ENCODE data around the gene USH1C. TPM values are rescaled to one million over a fixed set of nuclear protein-coding genes. Genes with fewer than 3 reads are reported as not detected.

Gene USH1C
- total and polyA plus RNA-seq, 2 of the 4 experiments (the other 2 are of a cell fraction), result not detected

- Histone ChIP-seq H3K23ac (ENCODE audit: low read depth, low read length) (no peak overlapping the region), H3K4me2 (ENCODE audit: low read depth, low read length) (no peak overlapping the region), H3K36me3 (ENCODE audit: control insufficient read depth, insufficient read depth, low read length) (no peaks in the 10 kb centered on the region), H4K91ac (ENCODE audit: insufficient read depth, low read depth, low read length) (no peak overlapping the region), H2BK20ac (ENCODE audit: low read depth, low read length) (no peak overlapping the region), H3K27ac (ENCODE audit: insufficient read depth, low read length) (no peak overlapping the region), H4K20me1 (ENCODE audit: insufficient read depth, low read length) (no peaks in the 10 kb centered on the region), H3K9ac (ENCODE audit: low read depth, low read length) (no peak overlapping the region), H3K4me3 (ENCODE audit: insufficient read depth, low read depth, low read length) (no peak overlapping the region), H2AK9ac (replicated peaks; ENCODE audit: low read depth, low read length, poor library complexity) (no peak overlapping the region), H3K4me1 (ENCODE audit: control insufficient read depth, insufficient read depth, low read length) (no peaks in the 10 kb centered on the region), H3K27me3 (ENCODE audit: control insufficient read depth, insufficient read depth, low read length) (peaks cover 17% of the 10 kb centered on the region), H3K9me3 (ENCODE audit: control insufficient read depth, insufficient read depth, low read length) (no peaks in the 10 kb centered on the region), H2BK15ac (ENCODE audit: low read depth, low read length) (no peak overlapping the region), H4K8ac (ENCODE audit: low read depth in 2 of 2, low read length in 2 of 2) (no peak overlapping the region), H2BK120ac (ENCODE audit: low read depth, low read length) (no peak overlapping the region), H3K79me1 (ENCODE audit: low read depth in 1 of 2, low read length in 2 of 2) (no peaks in the 10 kb centered on the region), H3K14ac (replicated peaks; ENCODE audit: low read depth, low read length) (no peak overlapping the region), H3K18ac (ENCODE audit: low read depth, low read length) (no peak overlapping the region), H3K56ac (ENCODE audit: extremely low read depth, insufficient read depth, low read length) (no peak overlapping the region), H4K5ac (ENCODE audit: low read depth, low read length) (no peak overlapping the region), H3K4ac (ENCODE audit: low read depth, low read length) (no peak overlapping the region), H2AFZ (replicated peaks; ENCODE audit: low read length, poor library complexity) (no peak overlapping the region), H3K9me1 (ENCODE audit: insufficient read depth, low read length) (no peaks in the 10 kb centered on the region), H2AK5ac (ENCODE audit: low read depth, low read length) (no peak overlapping the region), H2BK5ac (ENCODE audit: low read depth, low read length, poor library complexity, severe bottlenecking) (no peak overlapping the region)
- ChIA-PET CTCF (no interaction called here), POLR2A (ENCODE audit: unreplicated experiment) (no interaction called here)
- BruUV-seq (replicated peaks), result no TSS peak
- WGBS, 2 experiments (ENCODE audit: extremely low coverage in 2 of 2, insufficient read length in 1 of 2), result 60% methylated on average over 1 of the region's 1 CpG; no CpG with 5 or more reads in 1 of the 2 experiments
- dilution Hi-C loops (cut with HindIII; ENCODE audit: low sequenced_read_pairs, unreplicated experiment), result no loop called here
- intact Hi-C loops (cut with micrococcal nuclease), result no loop called here
- ATAC-seq (ENCODE audit: low read depth), result no peak
- in situ Hi-C loops (cut with MboI; ENCODE audit: low sequenced_read_pairs), result no loop called here
- TF ChIP-seq FOS (IDR thresholded peaks at IDR 0.05; ENCODE audit: low read depth, low read length) (no peak), USF2 (IDR thresholded peaks at IDR 0.05; ENCODE audit: low read depth, low read length) (no peak), RFX5 (IDR thresholded peaks at IDR 0.05; ENCODE audit: low read depth, low read length) (no peak), MAFK (IDR thresholded peaks at IDR 0.05; ENCODE audit: low read depth, low read length) (no peak), POLR2A (IDR thresholded peaks at IDR 0.05; ENCODE audit: low read depth, low read length) (no peak), MAZ (IDR thresholded peaks at IDR 0.05; ENCODE audit: borderline replicate concordance, low read depth, low read length) (no peak), MXI1 (IDR thresholded peaks at IDR 0.05; ENCODE audit: borderline replicate concordance, low read depth, low read length) (no peak), RCOR1 (IDR thresholded peaks at IDR 0.05; ENCODE audit: insufficient replicate concordance, low read length) (no peak), ELK1 (IDR thresholded peaks at IDR 0.05; ENCODE audit: borderline replicate concordance, low read depth, low read length) (no peak), CEBPB (IDR thresholded peaks at IDR 0.05; ENCODE audit: low read depth, low read length) (no peak), CHD1 (IDR thresholded peaks at IDR 0.05; ENCODE audit: low read depth, low read length) (no peak)
- no peak for DNase-seq
Observed at GRCh38 chr11:17538054-17538453, 6.2 kb downstream of the USH1C start.

Data from IMR-90 (cell line).